IMR-90 (cell line): ENCODE results near the gene NR1H2. TPM values are rescaled to one million over a fixed set of nuclear protein-coding genes. Genes with fewer than 3 reads are reported as not detected.

Source experiments
- ATAC-seq: fragments of 200-7000 bp; cut with Tn5 transposase; 2 replicates; pipeline ENCODE4 v1.9.1; 2020; ENCODE audit warnings: low read depth, mild to moderate bottlenecking, moderate library complexity
- BruUV-seq: library from RNA; stranded (reverse); fragments of 400-500 nt; replicated peaks from 2 replicates; lab custom pipeline; 2021; lab: Mats Ljungman, UMichigan
- CTCF ChIA-PET: fragments of 300-600 bp; formaldehyde crosslinking; extraction: SDS; loops from one replicate; lab custom pipeline; 2021; ENCODE audit warnings: antibody characterized with exemption; lab: Yijun Ruan, JAX
- POLR2A ChIA-PET: fragments of 300-600 bp; sonication (Branson Sonifier 250); formaldehyde crosslinking; loops from one replicate; lab custom pipeline; 2022; ENCODE audit warnings: antibody characterized with exemption; ENCODE audit not compliant: unreplicated experiment; lab: Charles Lee
- DNase-seq: peaks from one replicate; pipeline ENCODE4 v3.0.0; 2013
- H2AFZ ChIP-seq: replicated peaks from 2 replicates; pipeline ENCODE3; 2013; ENCODE audit warnings: low read length, mild to moderate bottlenecking; ENCODE audit not compliant: poor library complexity
- H2AK5ac ChIP-seq: 2 replicates; pipeline ENCODE4 v1.6.1; 2013; ENCODE audit warnings: low read depth, low read length, inconsistent platforms
- H2AK9ac ChIP-seq: replicated peaks from 2 replicates; pipeline ENCODE3; 2013; ENCODE audit warnings: mild to moderate bottlenecking, low read depth, low read length, moderate library complexity; ENCODE audit not compliant: poor library complexity
- H2BK120ac ChIP-seq: 2 replicates; pipeline ENCODE4 v1.6.1; 2013; ENCODE audit warnings: low read depth, low read length, inconsistent platforms
- H2BK15ac ChIP-seq: 3 replicates; pipeline ENCODE4 v1.6.1; 2013; ENCODE audit warnings: low read depth, low read length, inconsistent platforms
- H2BK20ac ChIP-seq: 2 replicates; pipeline ENCODE4 v1.6.1; 2013; ENCODE audit warnings: low read depth, mild to moderate bottlenecking, inconsistent platforms, low read length, moderate library complexity
- H2BK5ac ChIP-seq: 2 replicates; pipeline ENCODE4 v1.6.1; 2013; ENCODE audit warnings: mild to moderate bottlenecking, low read depth, low read length, inconsistent platforms; ENCODE audit not compliant: poor library complexity, severe bottlenecking
- H3K14ac ChIP-seq: replicated peaks from 2 replicates; pipeline ENCODE4 v1.6.1; 2013; ENCODE audit warnings: low read depth, low read length, inconsistent platforms
- H3K18ac ChIP-seq: 2 replicates; pipeline ENCODE4 v1.6.1; 2013; ENCODE audit warnings: low read depth, low read length, control low read depth
- H3K23ac ChIP-seq: 2 replicates; pipeline ENCODE4 v1.6.1; 2013; ENCODE audit warnings: low read depth, low read length, inconsistent platforms
- H3K27ac ChIP-seq: 2 replicates; pipeline ENCODE4 v1.5.1; 2013; ENCODE audit warnings: mild to moderate bottlenecking, control low read depth, low read length; ENCODE audit not compliant: insufficient read depth
- H3K27me3 ChIP-seq: 2 replicates; pipeline ENCODE4 v1.6.1; 2013; ENCODE audit warnings: low read length; ENCODE audit not compliant: control insufficient read depth, insufficient read depth
- H3K36me3 ChIP-seq: 2 replicates; pipeline ENCODE4 v1.6.1; 2013; ENCODE audit warnings: low read length, mixed read lengths; ENCODE audit not compliant: control insufficient read depth, insufficient read depth
- H3K4ac ChIP-seq: 2 replicates; pipeline ENCODE4 v1.6.1; 2013; ENCODE audit warnings: low read depth, low read length, inconsistent platforms
- H3K4me1 ChIP-seq: 2 replicates; pipeline ENCODE4 v1.6.1; 2013; ENCODE audit warnings: low read length, mixed read lengths; ENCODE audit not compliant: control insufficient read depth, insufficient read depth
- H3K4me2 ChIP-seq: 2 replicates; pipeline ENCODE4 v1.6.1; 2013; ENCODE audit warnings: low read depth, mild to moderate bottlenecking, control low read depth, low read length, moderate library complexity
- H3K4me3 ChIP-seq: 2 replicates; pipeline ENCODE4 v1.5.1; 2013; ENCODE audit warnings: low read depth, mild to moderate bottlenecking, control low read depth, low read length, moderate library complexity; ENCODE audit not compliant: insufficient read depth
- H3K56ac ChIP-seq: 2 replicates; pipeline ENCODE4 v1.6.1; 2013; ENCODE audit warnings: low read length, inconsistent platforms; ENCODE audit not compliant: insufficient read depth; ENCODE audit errors: extremely low read depth
- H3K79me1 ChIP-seq, 2 experiments: 2 replicates each; pipeline ENCODE4 v1.6.1; 2013; ENCODE audit warnings: low read length in 2 of 2, inconsistent platforms in 1 of 2, low read depth in 1 of 2
- H3K9ac ChIP-seq: 2 replicates; pipeline ENCODE4 v1.6.1; 2013; ENCODE audit warnings: low read depth, low read length, control low read depth
- H3K9me1 ChIP-seq: 2 replicates; pipeline ENCODE4 v1.6.1; 2013; ENCODE audit warnings: low read length, inconsistent platforms; ENCODE audit not compliant: insufficient read depth
- H3K9me3 ChIP-seq: 2 replicates; pipeline ENCODE4 v1.6.1; 2013; ENCODE audit warnings: low read length; ENCODE audit not compliant: control insufficient read depth, insufficient read depth
- H4K20me1 ChIP-seq: 2 replicates; pipeline ENCODE4 v1.6.1; 2013; ENCODE audit warnings: low read length, inconsistent platforms; ENCODE audit not compliant: insufficient read depth
- H4K5ac ChIP-seq: 2 replicates; pipeline ENCODE4 v1.6.1; 2013; ENCODE audit warnings: mild to moderate bottlenecking, low read depth, low read length, control low read depth
- H4K8ac ChIP-seq, 2 experiments: 2 replicates each; pipeline ENCODE4 v1.6.1; 2013; ENCODE audit warnings: low read depth in 2 of 2, low read length in 2 of 2, control low read depth in 1 of 2, inconsistent platforms in 1 of 2
- H4K91ac ChIP-seq: 2 replicates; pipeline ENCODE4 v1.6.1; 2013; ENCODE audit warnings: low read depth, low read length, inconsistent platforms; ENCODE audit not compliant: insufficient read depth
- BHLHE40 ChIP-seq: fragments of 150-350 bp; IDR thresholded peaks from 2 replicates; pipeline ENCODE4 v1.6.1; 2016; ENCODE audit warnings: mild to moderate bottlenecking, low read depth, low read length
- CEBPB ChIP-seq: IDR thresholded peaks from 2 replicates; pipeline ENCODE4 v1.6.1; 2012; ENCODE audit warnings: low read depth, low read length, improper control_type of control experiment
- CHD1 ChIP-seq: IDR thresholded peaks from 2 replicates; pipeline ENCODE4 v1.6.1; 2012; ENCODE audit warnings: low read depth, low read length, improper control_type of control experiment
- CTCF ChIP-seq: conservative IDR thresholded peaks from 2 replicates; pipeline ENCODE4 v1.5.1; 2012; ENCODE audit warnings: mild to moderate bottlenecking, low read depth, low read length, improper control_type of control experiment
- ELK1 ChIP-seq: fragments of 150-350 bp; IDR thresholded peaks from 2 replicates; pipeline ENCODE4 v1.6.1; 2016; ENCODE audit warnings: low read depth, mild to moderate bottlenecking, low read length, moderate library complexity, borderline replicate concordance
- FOS ChIP-seq: fragments of 150-350 bp; IDR thresholded peaks from 2 replicates; pipeline ENCODE4 v1.6.1; 2016; ENCODE audit warnings: low read depth, low read length
- MAFK ChIP-seq: IDR thresholded peaks from 2 replicates; pipeline ENCODE4 v1.6.1; 2012; ENCODE audit warnings: low read depth, low read length, improper control_type of control experiment
- MAZ ChIP-seq: IDR thresholded peaks from 2 replicates; pipeline ENCODE4 v1.6.1; 2012; ENCODE audit warnings: low read depth, mild to moderate bottlenecking, low read length, improper control_type of control experiment, moderate library complexity, borderline replicate concordance
- MXI1 ChIP-seq: IDR thresholded peaks from 2 replicates; pipeline ENCODE4 v1.6.1; 2012; ENCODE audit warnings: low read depth, mild to moderate bottlenecking, low read length, moderate library complexity, borderline replicate concordance
- NFE2L2 ChIP-seq: fragments of 150-350 bp; IDR thresholded peaks from 2 replicates; pipeline ENCODE4 v1.6.1; 2016; ENCODE audit warnings: low read depth, mild to moderate bottlenecking, low read length
- POLR2A ChIP-seq: IDR thresholded peaks from 2 replicates; pipeline ENCODE4 v1.6.1; 2012; ENCODE audit warnings: mild to moderate bottlenecking, low read depth, low read length
- RAD21 ChIP-seq: IDR thresholded peaks from 2 replicates; pipeline ENCODE4 v1.6.1; 2012; ENCODE audit warnings: low read length, improper control_type of control experiment
- RCOR1 ChIP-seq: IDR thresholded peaks from 2 replicates; pipeline ENCODE4 v1.6.1; 2012; ENCODE audit warnings: mild to moderate bottlenecking, low read length, improper control_type of control experiment; ENCODE audit not compliant: insufficient replicate concordance
- RFX5 ChIP-seq: IDR thresholded peaks from 2 replicates; pipeline ENCODE4 v1.8.0; 2012; ENCODE audit warnings: low read depth, mild to moderate bottlenecking, low read length, moderate library complexity
- SMC3 ChIP-seq: fragments of 150-350 bp; IDR thresholded peaks from 2 replicates; pipeline ENCODE4 v1.6.1; 2016; ENCODE audit warnings: low read depth, mild to moderate bottlenecking, antibody characterized with exemption, low read length, moderate library complexity
- WGBS, 2 experiments: methylation state at CpG; one replicate each; pipeline versions ENCODE4 v1.1.5 to v1.1.7; 2013; ENCODE audit warnings: missing lambda C conversion rate in 2 of 2; ENCODE audit not compliant: insufficient read length in 1 of 2; ENCODE audit errors: extremely low coverage in 2 of 2; 5-methylcytosine and 5-hydroxymethylcytosine counted together
- dilution Hi-C: fragments of 300-500 bp; cut with HindIII; formaldehyde crosslinking; loops from one replicate; pipeline ENCODE4 v1.14.3; 2018; ENCODE audit warnings: low sequenced_read_pairs; ENCODE audit not compliant: unreplicated experiment
- in situ Hi-C: fragments of 300-500 bp; cut with MboI; formaldehyde crosslinking; loops from 3 replicates; pipeline ENCODE4 v1.14.3; 2019; ENCODE audit warnings: low sequenced_read_pairs, inconsistent platforms, mixed read lengths
- intact Hi-C: fragments of 100-400 bp; cut with micrococcal nuclease; formaldehyde crosslinking; loops from 2 replicates; pipeline ENCODE4 v1.10.0; 2022
- polyA plus RNA-seq, 3 experiments: library from polyadenylated mRNA; depleted of rRNA; stranded (reverse); fragments of >200 nt; gene quantifications; 2 replicates each; pipeline ENCODE4 v1.2.3, GENCODE V29; 2012; ENCODE audit warnings: low replicate concordance in 1 of 3
- total RNA-seq: library from RNA; depleted of rRNA; stranded (reverse); fragments of >200 nt; gene quantifications from 2 replicates; pipeline ENCODE4 v1.2.3, GENCODE V29; 2012

NR1H2 gene
- total and polyA plus RNA-seq, 2 of the 4 experiments (the other 2 are of a cell fraction) = 37.8 to 48.4 TPM

GRCh38 chr19:50418176-50419021 is 42.1 kb downstream of the NR1H2 start, which contains the start of gene SPIB:
Gene SPIB, plus strand, starts transcription at chr19:50418938. Its CDS starts 25 bp downstream, at chr19:50418963.
- no peak within 1 kb of the TSS for H3K18ac ChIP-seq
- H4K91ac ChIP-seq = no peak within 1 kb of the TSS
- peaks cover 21% of the 10 kb centered on the region for H3K27me3 ChIP-seq
- no TSS peak for BruUV-seq
- no peak within 1 kb of the TSS for H3K14ac ChIP-seq
- WGBS, 2 experiments = 39% methylated on average over 9 of the region's 34 CpGs; no CpG with 5 or more reads in 1 of the 2 experiments
- H3K4ac ChIP-seq = no peak within 1 kb of the TSS
- H3K4me1 ChIP-seq = no peaks in the 10 kb centered on the region
- in situ Hi-C loops (no loop called here), dilution Hi-C loops (no loop called here), intact Hi-C loops (no loop called here)
- H4K20me1 ChIP-seq = no peaks in the 10 kb centered on the region
- no peaks in the 10 kb centered on the region for H3K79me1 ChIP-seq
- no peak within 1 kb of the TSS for H3K9ac ChIP-seq
- no peak within 1 kb of the TSS for H4K5ac ChIP-seq
- no peak within 1 kb of the TSS for H2BK120ac ChIP-seq
- no peak within 1 kb of the TSS for H3K4me3 ChIP-seq
- H3K23ac ChIP-seq = no peak within 1 kb of the TSS
- H3K9me1 ChIP-seq = no peaks in the 10 kb centered on the region
- DNase-seq = no peak
- no peak within 1 kb of the TSS for H2BK15ac ChIP-seq
- ATAC-seq = no peak
- H3K9me3 ChIP-seq = no peaks in the 10 kb centered on the region
- no peak within 1 kb of the TSS for H2AK9ac ChIP-seq
- H2AFZ ChIP-seq = no peak within 1 kb of the TSS
- H2BK5ac ChIP-seq = no peak within 1 kb of the TSS
- no peak within 1 kb of the TSS for H2AK5ac ChIP-seq
- H2BK20ac ChIP-seq = no peak within 1 kb of the TSS
- peaks cover 2% of the 10 kb centered on the region; the same call in 1 of the 2 replicates for H3K36me3 ChIP-seq
- ChIA-PET CTCF (no interaction called here), POLR2A (no interaction called here)
- H3K4me2 ChIP-seq = no peak within 1 kb of the TSS
- H3K56ac ChIP-seq = no peak within 1 kb of the TSS
- no peak within 1 kb of the TSS for H3K27ac ChIP-seq
- H4K8ac ChIP-seq = no peak within 1 kb of the TSS
- TF ChIP-seq MXI1 = no peak
- TF ChIP-seq MAFK = no peak
- TF ChIP-seq NFE2L2 = no peak
- no peak for TF ChIP-seq CHD1
- TF ChIP-seq SMC3 = no peak
- no peak for TF ChIP-seq CEBPB
- no peak for TF ChIP-seq RFX5
- TF ChIP-seq RCOR1 = no peak
- TF ChIP-seq BHLHE40 = no peak
- TF ChIP-seq MAZ = no peak
- no peak for TF ChIP-seq CTCF
- TF ChIP-seq ELK1 = no peak
- no peak for TF ChIP-seq RAD21
- TF ChIP-seq POLR2A = no peak
- TF ChIP-seq FOS = no peak
